Liver (tissue), 9 donors: ENCODE data around the gene LHX6. TPM values are rescaled to one million over a fixed set of nuclear protein-coding genes. Genes with fewer than 3 reads are reported as not detected.
A peak's percentile ranks its signal among the peaks of the same experiment; 100 is the strongest.

Source experiments
- DNase-seq: peaks from one replicate; pipeline ENCODE4 v3.0.0-alpha.2; 2017; ENCODE audit warnings: low spot score
- H3K27ac ChIP-seq, 2 donors: one replicate each; pipeline ENCODE4 v1.7.0; 2013; ENCODE audit warnings: inconsistent platforms in 2 of 2, low read length in 2 of 2, control low read depth in 1 of 2, low read depth in 1 of 2, mild to moderate bottlenecking in 1 of 2
- H3K27me3 ChIP-seq, 4 donors: one replicate each; pipeline versions ENCODE4 v1.6.1 to v1.7.0; 2013; ENCODE audit warnings: low read length in 3 of 4, inconsistent platforms in 1 of 4, mild to moderate bottlenecking in 1 of 4, moderate library complexity in 1 of 4; ENCODE audit not compliant: control insufficient read depth in 4 of 4, insufficient read depth in 4 of 4
- H3K36me3 ChIP-seq, 4 donors: one replicate each; pipeline versions ENCODE4 v1.6.1 to v1.7.0; 2013; ENCODE audit warnings: low read length in 3 of 4, mild to moderate bottlenecking in 3 of 4, low read depth in 1 of 4, moderate library complexity in 1 of 4; ENCODE audit not compliant: control insufficient read depth in 4 of 4, insufficient read depth in 3 of 4
- H3K4me1 ChIP-seq, 4 donors: one replicate each; pipeline versions ENCODE4 v1.6.1 to v1.7.0; 2013; ENCODE audit warnings: low read length in 3 of 4, mild to moderate bottlenecking in 3 of 4, moderate library complexity in 1 of 4; ENCODE audit not compliant: control insufficient read depth in 4 of 4, insufficient read depth in 4 of 4
- H3K4me3 ChIP-seq, 3 donors: one replicate each; pipeline versions ENCODE4 v1.6.1 to v1.7.0; 2013; ENCODE audit warnings: low read length in 3 of 3, control low read depth in 1 of 3, low read depth in 1 of 3, mild to moderate bottlenecking in 1 of 3
- H3K9ac ChIP-seq, 2 donors: one replicate each; pipeline ENCODE4 v1.7.0; 2013; ENCODE audit warnings: low read length in 2 of 2, mild to moderate bottlenecking in 2 of 2, moderate library complexity in 2 of 2, control low read depth in 1 of 2, low read depth in 1 of 2
- H3K9me3 ChIP-seq, 4 donors: one replicate each; pipeline versions ENCODE4 v1.6.1 to v1.7.0; 2013; ENCODE audit warnings: low read length in 3 of 4; ENCODE audit not compliant: control insufficient read depth in 4 of 4
- EGR1 ChIP-seq, 2 donors: IDR thresholded peaks; 2 replicates each; pipeline ENCODE4 v1.6.1; 2016 to 2018; ENCODE audit warnings: antibody characterized with exemption in 2 of 2, low read depth in 2 of 2
- FOXA1 ChIP-seq: IDR thresholded peaks from 2 replicates; pipeline ENCODE4 v1.6.1; 2016; ENCODE audit warnings: antibody characterized with exemption
- FOXA2 ChIP-seq: IDR thresholded peaks from 2 replicates; pipeline ENCODE4 v1.6.1; 2016; ENCODE audit warnings: antibody characterized with exemption
- GABPA ChIP-seq, 2 donors: IDR thresholded peaks in 1 of 2; conservative IDR thresholded peaks in 1 of 2; 2 replicates each; pipeline ENCODE4 v1.6.1; 2016; ENCODE audit warnings: antibody characterized with exemption in 2 of 2, mild to moderate bottlenecking in 1 of 2, moderate library complexity in 1 of 2
- HNF4A ChIP-seq, 2 donors: conservative IDR thresholded peaks; 2 replicates each; pipeline ENCODE4 v1.6.1; 2016; ENCODE audit warnings: antibody characterized with exemption in 2 of 2, mild to moderate bottlenecking in 2 of 2
- HNF4G ChIP-seq: IDR thresholded peaks from 2 replicates; pipeline ENCODE4 v1.6.1; 2016; ENCODE audit warnings: antibody characterized with exemption
- NR2F2 ChIP-seq: IDR thresholded peaks from 2 replicates; pipeline ENCODE4 v1.6.1; 2016; ENCODE audit warnings: antibody characterized with exemption
- RAD21 ChIP-seq, 2 donors: IDR thresholded peaks; 2 replicates each; pipeline ENCODE4 v1.6.1; 2016; ENCODE audit warnings: antibody characterized with exemption in 2 of 2, mild to moderate bottlenecking in 2 of 2
- SP1 ChIP-seq: IDR thresholded peaks from 2 replicates; pipeline ENCODE4 v1.6.1; 2018; ENCODE audit warnings: antibody characterized with exemption, mild to moderate bottlenecking
- TAF1 ChIP-seq: conservative IDR thresholded peaks from 2 replicates; pipeline ENCODE4 v1.6.1; 2016; ENCODE audit warnings: antibody characterized with exemption, mild to moderate bottlenecking
- YY1 ChIP-seq: IDR thresholded peaks from 2 replicates; pipeline ENCODE4 v1.6.1; 2016; ENCODE audit warnings: antibody characterized with exemption, mild to moderate bottlenecking
- WGBS: extraction: QIAGEN DNeasy Blood & Tissue Kit; methylation state at CpG from one replicate; pipeline ENCODE4 v1.1.7; 2013; 5-methylcytosine and 5-hydroxymethylcytosine counted together
- polyA plus RNA-seq, 2 donors: library from polyadenylated mRNA; stranded (reverse) in 1 of 2; unstranded in 1 of 2; fragments of 200-250 nt in 1 of 2; fragments of >200 nt in 1 of 2; fragmentation: Nextera tagmentation in 1 of 2; extraction: Ambion mirVana in 1 of 2; gene quantifications; one replicate each; pipeline versions ENCODE4 v1.2.1 to v1.2.3, GENCODE V29; 2013 to 2015
- total RNA-seq, 2 donors: library from RNA; depleted of rRNA; stranded (reverse); fragments of >200 nt; gene quantifications; one replicate each; pipeline ENCODE4 v1.2.3, GENCODE V29; 2014
- TF ChIP-seq, protein P1 (sequence below): IDR thresholded peaks from 2 replicates; pipeline ENCODE4 v1.6.1; 2016; ENCODE audit warnings: antibody characterized with exemption
- TF ChIP-seq, protein P2 (sequence below): IDR thresholded peaks from 2 replicates; pipeline ENCODE4 v1.6.1; 2016; ENCODE audit warnings: antibody characterized with exemption
- TF ChIP-seq, protein P3 (sequence below): fragments of 150-350 bp; IDR thresholded peaks from 2 replicates; pipeline ENCODE4 v1.5.1; 2017; ENCODE audit warnings: improper control_type of control experiment, low read depth, low read length; ENCODE audit not compliant: missing input control
- TF ChIP-seq, protein P4 (sequence below): IDR thresholded peaks from 2 replicates; pipeline ENCODE4 v1.6.1; 2016; ENCODE audit warnings: antibody characterized with exemption
- donor health status: healthy.
- donor health status: healthy.
- donor health status: healthy.
- donor health status: healthy.
- donor health status: healthy.

The LHX6 gene
- total and polyA plus RNA-seq, 4 donors = 0.05 to 0.33 (median 0.18) TPM

DNA sequence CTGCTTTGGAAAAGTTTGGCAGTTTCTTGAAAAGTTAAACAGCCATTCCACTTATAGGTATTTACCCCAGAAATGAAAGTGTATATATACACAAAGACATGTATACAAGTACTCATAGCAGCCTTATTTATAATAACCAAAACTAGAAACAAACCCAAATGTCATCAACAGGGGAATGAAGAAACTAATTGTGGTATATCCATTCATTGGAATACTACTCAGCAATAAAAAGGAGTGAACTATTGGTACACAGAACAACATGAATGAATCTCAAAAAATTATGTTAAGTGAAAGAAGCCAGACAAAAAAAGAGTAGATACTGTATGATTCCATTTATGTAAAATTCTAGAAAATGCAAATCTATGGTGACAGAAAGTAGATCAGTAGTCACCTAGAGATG lies 66.3 kb downstream of the LHX6 start:
- no peaks in the 10 kb centered on the region for H3K36me3 ChIP-seq
- TF ChIP-seq GABPA (IDR thresholded peaks at IDR 0.05 in 1 of 2, conservative IDR thresholded peaks at IDR 0.05 in 1 of 2) = no peak
- TF ChIP-seq, protein P1, sequence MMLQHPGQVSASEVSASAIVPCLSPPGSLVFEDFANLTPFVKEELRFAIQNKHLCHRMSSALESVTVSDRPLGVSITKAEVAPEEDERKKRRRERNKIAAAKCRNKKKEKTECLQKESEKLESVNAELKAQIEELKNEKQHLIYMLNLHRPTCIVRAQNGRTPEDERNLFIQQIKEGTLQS = no peak
- TF ChIP-seq, protein P2, sequence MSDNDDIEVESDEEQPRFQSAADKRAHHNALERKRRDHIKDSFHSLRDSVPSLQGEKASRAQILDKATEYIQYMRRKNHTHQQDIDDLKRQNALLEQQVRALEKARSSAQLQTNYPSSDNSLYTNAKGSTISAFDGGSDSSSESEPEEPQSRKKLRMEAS = no peak
- TF ChIP-seq, protein P3, sequence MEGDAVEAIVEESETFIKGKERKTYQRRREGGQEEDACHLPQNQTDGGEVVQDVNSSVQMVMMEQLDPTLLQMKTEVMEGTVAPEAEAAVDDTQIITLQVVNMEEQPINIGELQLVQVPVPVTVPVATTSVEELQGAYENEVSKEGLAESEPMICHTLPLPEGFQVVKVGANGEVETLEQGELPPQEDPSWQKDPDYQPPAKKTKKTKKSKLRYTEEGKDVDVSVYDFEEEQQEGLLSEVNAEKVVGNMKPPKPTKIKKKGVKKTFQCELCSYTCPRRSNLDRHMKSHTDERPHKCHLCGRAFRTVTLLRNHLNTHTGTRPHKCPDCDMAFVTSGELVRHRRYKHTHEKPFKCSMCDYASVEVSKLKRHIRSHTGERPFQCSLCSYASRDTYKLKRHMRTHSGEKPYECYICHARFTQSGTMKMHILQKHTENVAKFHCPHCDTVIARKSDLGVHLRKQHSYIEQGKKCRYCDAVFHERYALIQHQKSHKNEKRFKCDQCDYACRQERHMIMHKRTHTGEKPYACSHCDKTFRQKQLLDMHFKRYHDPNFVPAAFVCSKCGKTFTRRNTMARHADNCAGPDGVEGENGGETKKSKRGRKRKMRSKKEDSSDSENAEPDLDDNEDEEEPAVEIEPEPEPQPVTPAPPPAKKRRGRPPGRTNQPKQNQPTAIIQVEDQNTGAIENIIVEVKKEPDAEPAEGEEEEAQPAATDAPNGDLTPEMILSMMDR = no peak
- no peak for TF ChIP-seq RAD21 (IDR thresholded peaks at IDR 0.05)
- no peak for TF ChIP-seq FOXA1
- TF ChIP-seq TAF1 = no peak
- no peak for TF ChIP-seq FOXA2
- no peak for TF ChIP-seq NR2F2
- no peak for TF ChIP-seq HNF4A (conservative IDR thresholded peaks at IDR 0.05)
- no peak for TF ChIP-seq SP1
- TF ChIP-seq, protein P4, sequence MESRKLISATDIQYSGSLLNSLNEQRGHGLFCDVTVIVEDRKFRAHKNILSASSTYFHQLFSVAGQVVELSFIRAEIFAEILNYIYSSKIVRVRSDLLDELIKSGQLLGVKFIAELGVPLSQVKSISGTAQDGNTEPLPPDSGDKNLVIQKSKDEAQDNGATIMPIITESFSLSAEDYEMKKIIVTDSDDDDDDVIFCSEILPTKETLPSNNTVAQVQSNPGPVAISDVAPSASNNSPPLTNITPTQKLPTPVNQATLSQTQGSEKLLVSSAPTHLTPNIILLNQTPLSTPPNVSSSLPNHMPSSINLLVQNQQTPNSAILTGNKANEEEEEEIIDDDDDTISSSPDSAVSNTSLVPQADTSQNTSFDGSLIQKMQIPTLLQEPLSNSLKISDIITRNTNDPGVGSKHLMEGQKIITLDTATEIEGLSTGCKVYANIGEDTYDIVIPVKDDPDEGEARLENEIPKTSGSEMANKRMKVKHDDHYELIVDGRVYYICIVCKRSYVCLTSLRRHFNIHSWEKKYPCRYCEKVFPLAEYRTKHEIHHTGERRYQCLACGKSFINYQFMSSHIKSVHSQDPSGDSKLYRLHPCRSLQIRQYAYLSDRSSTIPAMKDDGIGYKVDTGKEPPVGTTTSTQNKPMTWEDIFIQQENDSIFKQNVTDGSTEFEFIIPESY = no peak
- no peak for TF ChIP-seq YY1
- TF ChIP-seq HNF4G = no peak
- no peaks in the 10 kb centered on the region for H3K27me3 ChIP-seq
- no peak overlapping the region for H3K4me3 ChIP-seq
- H3K9me3 ChIP-seq = peaks cover 1 to 7% (median 3%) of the 10 kb centered on the region in 4 donors
- no peak overlapping the region for H3K27ac ChIP-seq
- no peak overlapping the region for H3K9ac ChIP-seq
- no peak for DNase-seq
- peaks cover 0 to 18% (median 17%) of the 10 kb centered on the region in 4 donors for H3K4me1 ChIP-seq

DNA sequence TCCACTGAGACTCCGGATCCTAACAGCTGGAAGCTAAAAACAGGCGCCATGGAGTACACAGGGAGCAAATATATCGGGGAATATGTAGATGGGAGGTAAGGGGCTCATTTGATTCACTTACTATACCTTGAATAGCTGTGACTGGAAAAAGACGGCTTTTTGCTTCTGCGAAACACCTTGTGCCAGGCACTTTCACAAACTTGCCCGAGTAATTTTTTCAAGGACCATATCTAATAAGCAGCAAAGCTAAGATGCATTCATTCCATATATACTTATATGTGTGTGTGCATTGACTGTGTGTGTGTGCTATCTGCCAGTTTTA lies 68.9 kb downstream of the LHX6 start:
- DNase-seq = no peak
- peaks cover 0 to 2% (median 0%) of the 10 kb centered on the region in 4 donors for H3K36me3 ChIP-seq
- H3K27me3 ChIP-seq = no peaks in the 10 kb centered on the region
- peaks cover 0 to 18% (median 17%) of the 10 kb centered on the region in 4 donors for H3K4me1 ChIP-seq
- TF ChIP-seq YY1 (peak; percentile 13), EGR1 (IDR thresholded peaks at IDR 0.05; ENCODE audit: low read depth in 2 of 2) (no peak)
- TF ChIP-seq, protein P2 = peak; percentile 16
- no peak overlapping the region for H3K27ac ChIP-seq
- H3K9me3 ChIP-seq = peaks cover 1 to 7% (median 3%) of the 10 kb centered on the region in 4 donors
- no peak overlapping the region for H3K9ac ChIP-seq
- 30% methylated on average over 6 of the region's 6 CpGs for WGBS
- H3K4me3 ChIP-seq = peak overlapping the region in 2 of 3 donors; percentile 85 to 91
